RPMI8226 (cell line): ENCODE results near the gene GMCL2.
A peak's percentile ranks its signal among the peaks of the same experiment; 100 is the strongest.
"Not testable (repeated sequence)": the region's sequence is repeated elsewhere in the genome, so short reads cannot be mapped to it uniquely, and the experiment has no call there.

Experiments used
- DNase-seq: peaks from one replicate; pipeline ENCODE4 v3.0.0-alpha.2; 2015

Gene GMCL2

GRCh38 chr5:178187014-178187413, at the start of gene GMCL2:
TSS of gene GMCL2 (minus strand) at chr5:178187371. CDS start at chr5:178187299, 72 bp downstream.
- no peak for DNase-seq

- peak; percentile 85 for DNase-seq
These were observed 49.5 kb upstream of the GMCL2 start for GRCh38 chr5:178236679-178237078.

GRCh38 chr5:178236126-178236525, 49.0 kb upstream of the GMCL2 start:
- no peak for DNase-seq

GRCh38 chr5:178235588-178235974, 48.4 kb upstream of the GMCL2 start:
- no peak for DNase-seq

GRCh38 chr5:178234750-178235587, 47.8 kb upstream of the GMCL2 start:
- DNase-seq = peak; percentile 77

GRCh38 chr5:178234121-178234749, 47.1 kb upstream of the GMCL2 start:
- DNase-seq = no peak

GRCh38 chr5:178232920-178233429, 45.8 kb upstream of the GMCL2 start:
- no peak for DNase-seq

GRCh38 chr5:178232124-178232919, 45.2 kb upstream of the GMCL2 start, which contains the start of gene PHYKPL:
TSS of gene PHYKPL (minus strand) at chr5:178232802. CDS start at chr5:178232550, 252 bp downstream.
- DNase-seq = peak; percentile 79

- DNase-seq = peak; percentile 25
These were observed 44.5 kb upstream of the GMCL2 start for GRCh38 chr5:178231539-178232123.

GRCh38 chr5:178230879-178231538, 43.8 kb upstream of the GMCL2 start:
- peak; percentile 47 for DNase-seq

GRCh38 chr5:178229861-178230260, 42.7 kb upstream of the GMCL2 start:
- DNase-seq = no peak

- not testable (repeated sequence) for DNase-seq
These were observed 41.9 kb upstream of the GMCL2 start for GRCh38 chr5:178229111-178229510.

GRCh38 chr5:178228609-178229008, 41.4 kb upstream of the GMCL2 start:
- DNase-seq = no peak

- no peak for DNase-seq
These were observed 40.8 kb upstream of the GMCL2 start for GRCh38 chr5:178227929-178228328.

GRCh38 chr5:178227138-178227659, 40.0 kb upstream of the GMCL2 start:
- DNase-seq = no peak

- DNase-seq = no peak
These were observed 38.0 kb upstream of the GMCL2 start for GRCh38 chr5:178225174-178225573.

- DNase-seq = no peak
These were observed 37.2 kb upstream of the GMCL2 start for GRCh38 chr5:178224403-178224802.

GRCh38 chr5:178223828-178224335, 36.7 kb upstream of the GMCL2 start:
- no peak for DNase-seq

GRCh38 chr5:178223196-178223773, 36.1 kb upstream of the GMCL2 start:
- no peak for DNase-seq

GRCh38 chr5:178222292-178222691, 35.1 kb upstream of the GMCL2 start:
- DNase-seq = no peak

GRCh38 chr5:178221853-178222252, 34.7 kb upstream of the GMCL2 start:
- no peak for DNase-seq
